Naive B cell (primary cell): ENCODE measurements around the gene NDUFS4. TPM values are rescaled to one million over a fixed set of nuclear protein-coding genes. Genes with fewer than 3 reads are reported as not detected.
"Not testable (repeated sequence)": the region's sequence is repeated elsewhere in the genome, so short reads cannot be mapped to it uniquely, and the experiment has no call there.

Experiments
- ATAC-seq, 2 donors: fragments of 150-1000 bp; cut with Tn5 transposase; 2 replicates each; pipeline ENCODE4 v1.10.0; 2021; ENCODE audit warnings: low read depth in 2 of 2, mild to moderate bottlenecking in 2 of 2, moderate library complexity in 2 of 2
- DNase-seq: peaks from one replicate; pipeline ENCODE4 v3.0.0; 2022
- H3K27ac Mint-ChIP-seq, 6 donors: one replicate each; pipeline ENCODE4 v1.8.0; 2020 to 2022; ENCODE audit warnings: mild to moderate bottlenecking in 6 of 6, mixed read lengths in 6 of 6, moderate library complexity in 5 of 6, inconsistent platforms in 2 of 6
- H3K27me3 Mint-ChIP-seq, 3 donors: one replicate each; pipeline ENCODE4 v1.8.0; 2021 to 2022; ENCODE audit warnings: mixed read lengths in 3 of 3, mild to moderate bottlenecking in 1 of 3
- H3K36me3 Mint-ChIP-seq, 2 donors: one replicate each; pipeline ENCODE4 v1.8.0; 2020 to 2022; ENCODE audit warnings: mixed read lengths in 2 of 2, inconsistent platforms in 1 of 2, mild to moderate bottlenecking in 1 of 2
- H3K4me1 Mint-ChIP-seq, 3 donors: one replicate each; pipeline ENCODE4 v1.8.0; 2020 to 2022; ENCODE audit warnings: mixed read lengths in 3 of 3, inconsistent platforms in 1 of 3, mild to moderate bottlenecking in 1 of 3, moderate library complexity in 1 of 3
- H3K4me3 Mint-ChIP-seq, 8 donors: one replicate each; pipeline ENCODE4 v1.8.0; 2020 to 2022; ENCODE audit warnings: mild to moderate bottlenecking in 8 of 8, mixed read lengths in 8 of 8, moderate library complexity in 8 of 8, inconsistent platforms in 2 of 8
- H3K9me3 Mint-ChIP-seq, 7 donors: one replicate each; pipeline ENCODE4 v1.8.0; 2020 to 2022; ENCODE audit warnings: mixed read lengths in 7 of 7, mild to moderate bottlenecking in 5 of 7, inconsistent platforms in 2 of 7, moderate library complexity in 1 of 7
- polyA plus RNA-seq, 6 donors: library from polyadenylated mRNA; unstranded; fragments of 300-500 nt; fragmentation: Illumina TruSeq; gene quantifications; one replicate each; pipeline ENCODE4 v1.2.3, GENCODE V29; 2021; ENCODE audit warnings: low read depth in 6 of 6

NDUFS4 gene
- polyA plus RNA-seq, 6 donors from 2014 or later = 62.5 to 101 (median 83.7) TPM

GRCh38 chr5:53694520-53695022 is 134.1 kb downstream of the NDUFS4 start:
- Mint-ChIP-seq H3K4me3 (no peak overlapping the region), H3K27ac (no peak overlapping the region), H3K9me3 (peaks cover 20 to 85% (median 62%) of the 10 kb centered on the region in 7 donors), H3K36me3 (peaks cover 17 to 23% of the 10 kb centered on the region in 2 donors), H3K27me3 (no peaks in the 10 kb centered on the region), H3K4me1 (no peaks in the 10 kb centered on the region)
- DNase-seq (no peak), ATAC-seq (no peak)

GRCh38 chr5:53710405-53710804 is 150.0 kb downstream of the NDUFS4 start:
- not testable (repeated sequence) for H3K4me3 Mint-ChIP-seq, DNase-seq, H3K4me1 Mint-ChIP-seq, ATAC-seq, H3K27ac Mint-ChIP-seq
- peaks cover 5 to 13% (median 8%) of the 10 kb centered on the region in 3 donors for H3K27me3 Mint-ChIP-seq
- H3K9me3 Mint-ChIP-seq = peaks cover 22 to 64% (median 47%) of the 10 kb centered on the region in 7 donors
- peaks cover 12 to 43% of the 10 kb centered on the region in 2 donors for H3K36me3 Mint-ChIP-seq

- peaks cover 14 to 49% of the 10 kb centered on the region in 2 donors for H3K36me3 Mint-ChIP-seq
- H3K27me3 Mint-ChIP-seq = peaks cover 5 to 14% (median 13%) of the 10 kb centered on the region in 3 donors
- H3K27ac Mint-ChIP-seq = no peak overlapping the region
- H3K4me1 Mint-ChIP-seq = no peaks in the 10 kb centered on the region
- DNase-seq (no peak), ATAC-seq (no peak)
- no peak overlapping the region for H3K4me3 Mint-ChIP-seq
- H3K9me3 Mint-ChIP-seq = peaks cover 22 to 58% (median 40%) of the 10 kb centered on the region in 7 donors
Measured at GRCh38 chr5:53712327-53712726, 151.9 kb downstream of the NDUFS4 start.

- H3K9me3 Mint-ChIP-seq = peaks cover 21 to 51% (median 29%) of the 10 kb centered on the region in 7 donors
- no peak overlapping the region for H3K4me3 Mint-ChIP-seq
- H3K36me3 Mint-ChIP-seq = peaks cover 14 to 38% of the 10 kb centered on the region in 2 donors
- H3K4me1 Mint-ChIP-seq = no peaks in the 10 kb centered on the region
- no peak overlapping the region for H3K27ac Mint-ChIP-seq
- H3K27me3 Mint-ChIP-seq = peaks cover 5 to 16% (median 5%) of the 10 kb centered on the region in 3 donors
- ATAC-seq (no peak), DNase-seq (no peak)
Measured at GRCh38 chr5:53713978-53714666, 153.7 kb downstream of the NDUFS4 start.

GRCh38 chr5:53714667-53715010 is 154.2 kb downstream of the NDUFS4 start:
- no peak overlapping the region for H3K27ac Mint-ChIP-seq
- peaks cover 17 to 48% (median 24%) of the 10 kb centered on the region in 7 donors for H3K9me3 Mint-ChIP-seq
- ATAC-seq = no peak

GRCh38 chr5:53726121-53726520 is 165.7 kb downstream of the NDUFS4 start:
- H3K4me3 Mint-ChIP-seq = no peak overlapping the region
- H3K36me3 Mint-ChIP-seq = peaks cover 0 to 7% of the 10 kb centered on the region in 2 donors
- no peaks in the 10 kb centered on the region for H3K27me3 Mint-ChIP-seq
- no peak for ATAC-seq
- peaks cover 0 to 19% (median 7%) of the 10 kb centered on the region in 7 donors for H3K9me3 Mint-ChIP-seq
- H3K4me1 Mint-ChIP-seq = peaks cover 4 to 14% (median 13%) of the 10 kb centered on the region in 3 donors
- no peak for DNase-seq
- H3K27ac Mint-ChIP-seq = no peak overlapping the region

More at GRCh38 chr5:53714667-53715010, 154.2 kb downstream of the NDUFS4 start:
- DNase-seq = no peak
- no peaks in the 10 kb centered on the region for H3K4me1 Mint-ChIP-seq
- no peak overlapping the region for H3K4me3 Mint-ChIP-seq
- H3K27me3 Mint-ChIP-seq = peaks cover 3 to 11% (median 5%) of the 10 kb centered on the region in 3 donors
- peaks cover 11 to 33% of the 10 kb centered on the region in 2 donors for H3K36me3 Mint-ChIP-seq

- ATAC-seq (peak; percentile 91 to 93), DNase-seq (peak; percentile 29)
- Mint-ChIP-seq H3K9me3 (peaks cover 0 to 23% (median 7%) of the 10 kb centered on the region in 7 donors), H3K36me3 (peaks cover 0 to 9% of the 10 kb centered on the region in 2 donors), H3K4me1 (peaks cover 18 to 23% (median 19%) of the 10 kb centered on the region in 3 donors), H3K4me3 (peak overlapping the region in 7 of 8 donors; percentile 18 to 61 (median 44)), H3K27me3 (no peaks in the 10 kb centered on the region), H3K27ac (peak overlapping the region in 4 of 6 donors; percentile 12 to 97 (median 59))
Measured at GRCh38 chr5:53730943-53731342, 170.5 kb downstream of the NDUFS4 start.

Other genes with a start within 250 kb of the NDUFS4 start
- not detected for gene FST, start 80.0 kb upstream of the NDUFS4 start, polyA plus RNA-seq